CD4-positive, alpha-beta T cell treated with Interleukin-1 beta for 1 hour (primary cell): ENCODE measurements around the gene ATG4C.

Experiments used
- DNase-seq, 2 donors: peaks; one replicate each; pipeline ENCODE4 v3.0.0-alpha.2; 2020 to 2022

The ATG4C gene

DNA sequence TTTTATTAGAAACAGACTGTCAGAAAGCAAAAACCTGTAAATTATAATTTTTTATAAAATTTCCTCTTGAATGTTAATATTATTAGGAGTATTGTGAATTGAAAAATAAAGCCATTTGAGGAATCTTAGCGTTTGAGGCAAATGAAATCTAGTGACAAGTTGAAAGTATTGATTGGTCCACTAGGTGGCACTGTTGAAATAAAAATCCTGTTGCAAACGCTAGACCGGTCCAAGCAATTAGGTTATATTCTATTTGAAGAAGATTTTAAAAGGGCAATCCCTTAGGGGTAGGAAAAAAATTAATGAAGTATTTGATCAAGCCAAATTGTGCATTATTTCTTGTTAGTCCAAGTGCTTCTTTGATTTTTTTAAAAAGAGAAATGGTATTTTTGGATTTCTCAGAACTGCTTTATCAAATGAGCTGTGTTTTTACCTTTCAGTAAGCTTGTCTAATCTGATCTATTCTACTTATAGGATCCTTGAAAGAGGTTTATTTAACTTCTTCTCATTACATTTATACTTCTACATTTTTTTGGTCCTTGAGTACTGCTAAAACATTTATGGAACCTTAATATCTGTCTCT is 57.7 kb downstream of the ATG4C start:
- peak; percentile 2 to 57 for DNase-seq

DNA sequence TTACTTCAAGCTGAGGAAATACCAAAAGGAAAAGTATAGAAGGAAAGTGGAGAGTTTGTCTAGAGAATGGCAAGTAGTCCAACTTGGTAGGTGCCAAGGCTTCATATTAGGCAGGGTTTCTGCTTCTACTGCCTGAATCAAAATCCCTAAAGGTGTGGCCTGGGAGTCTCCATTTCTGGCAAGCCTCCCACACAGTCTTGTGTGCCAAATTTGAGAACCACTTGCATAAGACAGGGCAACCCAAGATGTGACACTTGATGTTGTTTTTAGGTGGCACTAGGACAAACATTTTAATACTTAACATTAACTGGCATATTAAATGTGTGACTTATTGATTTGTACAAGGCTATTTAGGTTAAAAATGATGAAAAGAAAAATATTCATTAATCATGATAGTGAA is 60.1 kb downstream of the ATG4C start:
- no peak for DNase-seq

DNA sequence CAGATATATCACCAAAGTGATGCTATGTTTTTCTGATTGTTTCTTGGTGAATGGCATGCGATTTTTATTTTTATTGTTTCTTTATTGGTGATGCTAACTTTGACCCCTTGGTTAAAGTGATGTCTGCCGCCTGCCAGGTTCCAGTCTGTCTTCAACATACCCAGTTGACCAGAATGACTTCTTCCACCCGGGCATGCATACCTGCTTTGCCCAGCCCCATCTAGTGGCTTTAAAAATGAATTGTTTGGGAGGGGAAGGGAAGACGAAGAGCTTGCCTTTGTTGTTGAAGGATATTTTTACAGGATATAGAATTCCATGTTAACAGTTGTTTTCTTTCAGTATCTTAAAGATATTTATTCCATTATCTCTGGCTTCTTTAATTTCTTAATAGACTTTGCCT is 65.1 kb downstream of the ATG4C start:
- DNase-seq, result no peak

DNA sequence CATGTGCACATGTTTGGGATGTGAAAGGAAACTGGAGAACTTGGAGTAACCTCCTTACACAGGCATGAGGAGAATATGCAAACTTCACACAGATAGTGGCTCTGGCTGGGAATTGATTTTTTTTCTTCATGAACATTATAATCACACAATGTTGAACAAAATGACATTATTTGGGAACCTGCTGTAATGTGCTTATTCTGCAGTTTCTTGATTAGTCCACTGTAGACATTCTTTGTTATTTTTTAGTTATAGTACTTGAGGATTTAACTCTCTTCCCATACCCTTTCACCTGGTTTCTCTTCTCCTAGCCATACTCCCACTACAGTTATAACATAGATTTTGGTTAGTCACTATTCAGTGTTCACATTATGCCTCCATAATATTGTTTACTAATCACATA is 68.3 kb downstream of the ATG4C start:
- DNase-seq, result no peak

DNA sequence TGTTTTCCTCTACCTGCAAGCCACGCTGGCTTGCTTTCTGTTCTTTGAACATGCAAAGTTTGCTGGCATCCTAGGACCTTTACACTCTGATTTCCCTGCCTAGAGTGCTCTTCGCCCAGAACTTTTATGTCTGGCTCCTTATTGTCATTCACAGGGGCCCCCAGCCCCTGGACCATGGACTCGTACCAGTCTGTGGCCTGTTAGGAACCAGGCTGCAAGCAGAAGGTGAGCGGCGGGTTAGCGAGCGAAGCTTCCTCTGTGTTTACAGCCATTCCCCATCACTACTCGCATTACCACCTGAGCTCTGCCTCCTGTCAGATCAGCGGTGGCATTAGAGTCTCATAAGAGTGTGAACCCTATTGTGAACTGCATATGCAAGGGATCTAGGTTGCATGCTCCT is 73.0 kb downstream of the ATG4C start:
- DNase-seq, result no peak

DNA sequence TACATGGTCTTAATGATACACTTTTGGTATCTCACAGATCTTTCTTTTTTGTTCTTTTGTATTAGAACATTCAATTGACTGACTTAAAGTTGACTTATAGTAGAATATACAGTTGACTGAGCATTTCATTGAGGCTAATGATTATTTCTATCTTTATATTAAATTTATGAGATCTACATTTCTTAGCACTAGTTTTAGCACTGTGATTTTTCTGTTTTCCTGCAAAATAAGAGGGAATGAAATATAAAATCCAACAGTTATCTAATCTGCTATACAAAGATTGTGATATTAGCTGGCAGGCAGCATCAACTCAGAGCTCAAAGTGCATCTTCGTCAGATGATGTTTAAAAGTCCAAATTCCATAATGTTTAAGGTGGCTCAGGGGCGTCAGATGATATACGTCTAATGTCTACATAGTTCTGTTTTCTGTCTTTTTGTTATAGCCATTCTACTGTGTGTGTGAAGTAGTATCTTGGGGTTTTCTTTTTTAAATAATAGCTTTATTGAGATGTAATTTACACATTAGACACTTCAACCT is 85.4 kb downstream of the ATG4C start:
- DNase-seq, result no peak

DNA sequence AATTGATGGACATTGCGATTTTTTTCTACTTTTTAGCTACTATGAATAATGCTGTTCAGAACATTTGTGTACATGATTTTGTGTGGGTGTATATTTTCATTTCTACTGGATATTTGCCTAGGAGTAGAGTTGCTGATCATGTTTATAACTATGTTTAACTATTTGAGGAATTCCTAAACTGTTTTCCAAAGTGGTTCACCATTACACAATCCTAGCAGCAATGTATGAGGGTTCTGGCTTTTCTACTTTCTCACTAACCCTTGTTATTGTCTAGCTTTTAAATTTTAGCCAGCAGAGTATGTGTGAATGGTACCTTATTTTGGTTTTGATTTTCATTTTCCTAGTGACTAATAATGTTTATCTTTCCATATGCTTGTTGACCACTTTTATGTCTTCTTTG is 86.2 kb downstream of the ATG4C start:
- DNase-seq, result no peak

DNA sequence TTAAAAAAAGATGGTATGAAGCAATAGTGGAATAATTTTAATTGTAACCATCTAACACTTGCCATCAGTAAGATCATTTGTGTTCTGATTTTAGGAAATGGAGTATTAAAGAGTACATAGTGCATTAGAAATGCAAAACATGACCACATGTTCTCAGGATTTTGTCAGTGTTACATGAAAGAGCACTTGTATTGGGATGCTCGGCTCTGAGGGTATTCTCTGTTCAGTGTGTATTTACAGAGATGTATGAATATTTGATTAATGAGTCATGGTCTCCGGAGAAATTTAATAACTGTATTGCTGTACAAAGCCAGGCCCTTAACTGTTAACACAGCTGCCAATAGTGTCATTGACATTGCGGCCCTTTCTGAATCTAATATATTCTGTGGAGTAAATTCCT is 91.7 kb downstream of the ATG4C start:
- DNase-seq, result no peak

DNA sequence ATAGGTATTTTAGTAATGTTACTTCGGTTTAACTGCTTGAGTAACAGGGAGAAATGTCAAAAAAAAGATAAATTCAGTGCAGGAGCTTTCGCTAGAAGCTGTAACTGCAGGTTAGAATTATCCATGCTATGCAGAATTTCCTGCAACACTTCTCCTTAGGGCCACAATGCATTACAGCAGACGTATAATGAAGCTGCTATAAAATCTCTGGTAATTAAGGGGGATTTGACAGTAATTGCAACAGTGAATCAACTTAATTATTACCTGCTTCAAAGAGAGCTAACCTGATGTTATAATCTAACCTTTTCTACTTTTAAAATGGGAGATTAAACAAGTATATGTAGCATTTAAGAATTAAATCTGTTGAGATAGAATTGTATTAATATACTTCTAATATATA is 92.6 kb downstream of the ATG4C start:
- DNase-seq, result no peak

DNA sequence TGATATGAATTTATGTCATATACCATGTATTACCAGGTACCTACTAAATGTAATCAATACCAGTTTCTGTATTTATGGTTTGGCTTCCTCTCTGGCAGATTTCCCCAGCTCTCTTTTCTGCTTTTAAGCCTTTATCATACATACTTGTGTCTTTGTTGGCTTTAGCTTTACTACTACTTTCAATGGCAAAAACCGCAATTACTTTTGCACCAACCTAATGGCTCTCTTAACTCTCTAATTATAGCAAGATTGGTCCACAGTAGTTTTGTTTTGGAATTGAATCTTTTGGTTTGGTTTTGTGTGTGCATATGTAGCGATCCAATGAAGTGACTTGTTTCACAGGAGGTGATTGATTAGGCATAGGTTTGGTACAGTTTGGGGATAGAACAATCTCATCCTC is 93.6 kb downstream of the ATG4C start:
- no peak for DNase-seq

DNA sequence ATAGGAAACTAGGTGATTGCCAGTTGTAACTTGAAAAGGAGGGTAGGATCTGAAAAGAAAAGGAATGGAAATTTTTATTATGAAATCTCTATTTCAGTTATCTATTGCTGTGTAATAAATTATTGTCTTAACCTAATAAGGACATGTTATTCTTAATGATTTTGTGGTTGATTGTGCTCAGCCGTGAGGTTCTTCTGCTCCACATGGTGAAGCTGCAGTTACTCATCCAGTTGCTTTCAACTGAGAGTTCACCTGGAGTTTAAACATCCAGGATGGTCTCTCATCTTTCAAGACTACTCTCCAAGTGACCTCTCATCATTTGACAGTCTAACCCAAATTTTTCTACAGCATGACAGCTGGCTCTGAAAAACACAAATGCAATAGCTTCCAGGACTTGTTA is 96.0 kb downstream of the ATG4C start:
- DNase-seq, result no peak

DNA sequence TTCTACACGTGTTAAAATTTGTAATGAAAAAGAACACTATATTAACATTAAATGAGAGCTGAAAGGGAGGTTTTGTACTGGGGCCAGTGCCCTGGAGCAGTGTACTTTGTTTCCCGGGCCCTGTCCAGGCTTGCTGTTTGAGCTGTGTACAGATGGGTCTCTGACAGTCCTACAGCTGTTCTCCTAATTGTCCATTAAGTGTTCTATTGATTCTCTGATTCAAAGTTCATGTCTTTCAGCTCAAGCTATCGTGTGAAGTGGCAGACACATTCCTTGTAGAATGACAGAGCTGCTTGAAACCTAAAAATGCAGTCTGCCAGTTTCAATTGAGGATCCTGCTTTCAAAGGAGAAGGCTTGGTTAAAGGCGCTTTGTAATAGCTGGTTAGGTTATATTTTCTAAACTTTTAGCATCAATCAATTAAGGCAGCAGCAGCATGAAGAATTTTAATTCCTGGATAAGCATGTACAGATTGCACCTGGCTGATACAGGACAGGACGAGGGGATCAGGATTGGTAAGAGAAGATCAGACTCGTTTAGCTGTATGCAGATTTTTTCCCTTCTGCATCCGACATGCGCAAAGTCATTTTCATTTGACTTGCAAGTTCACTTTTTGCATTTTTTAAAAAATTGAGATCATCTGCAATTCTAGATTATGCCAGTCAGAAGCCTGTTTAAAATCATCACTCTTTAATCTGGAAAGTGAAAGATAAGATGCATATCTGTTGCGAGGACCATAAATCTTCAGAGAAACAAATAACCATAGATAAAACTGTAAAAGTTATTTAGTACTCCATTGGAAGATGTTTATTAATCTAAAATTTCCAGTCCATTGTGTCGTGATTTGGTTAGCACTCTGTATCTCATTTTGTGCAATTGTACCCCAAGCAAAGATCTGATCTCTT is 98.5 kb downstream of the ATG4C start:
- DNase-seq, result no peak

DNA sequence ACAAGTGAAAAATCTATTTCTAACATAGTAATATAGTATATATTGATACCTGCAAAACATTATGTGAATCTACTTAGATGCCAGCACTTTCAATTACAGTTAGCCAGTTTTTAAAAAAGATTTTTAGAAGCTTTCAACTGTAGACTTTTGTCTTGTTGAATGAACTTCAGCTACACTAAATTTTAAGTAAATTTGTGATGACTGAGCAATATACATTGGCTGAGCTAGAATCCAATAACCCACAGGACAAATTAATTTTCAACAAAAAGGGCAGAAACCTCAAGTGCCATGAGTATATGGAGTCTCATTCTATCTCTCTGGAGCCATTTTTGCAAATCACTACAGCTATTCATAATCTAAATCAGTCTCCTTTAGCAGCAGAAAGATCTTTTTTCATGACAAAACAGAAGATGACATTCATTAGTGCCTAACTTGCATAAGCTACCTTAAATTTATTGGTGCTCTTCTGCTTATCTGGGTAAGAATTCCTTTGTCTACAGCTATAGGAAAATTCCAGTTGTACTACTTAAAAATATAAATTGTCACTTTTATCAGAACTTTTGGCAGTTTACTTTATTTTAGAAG is 100.3 kb downstream of the ATG4C start:
- DNase-seq, result no peak

DNA sequence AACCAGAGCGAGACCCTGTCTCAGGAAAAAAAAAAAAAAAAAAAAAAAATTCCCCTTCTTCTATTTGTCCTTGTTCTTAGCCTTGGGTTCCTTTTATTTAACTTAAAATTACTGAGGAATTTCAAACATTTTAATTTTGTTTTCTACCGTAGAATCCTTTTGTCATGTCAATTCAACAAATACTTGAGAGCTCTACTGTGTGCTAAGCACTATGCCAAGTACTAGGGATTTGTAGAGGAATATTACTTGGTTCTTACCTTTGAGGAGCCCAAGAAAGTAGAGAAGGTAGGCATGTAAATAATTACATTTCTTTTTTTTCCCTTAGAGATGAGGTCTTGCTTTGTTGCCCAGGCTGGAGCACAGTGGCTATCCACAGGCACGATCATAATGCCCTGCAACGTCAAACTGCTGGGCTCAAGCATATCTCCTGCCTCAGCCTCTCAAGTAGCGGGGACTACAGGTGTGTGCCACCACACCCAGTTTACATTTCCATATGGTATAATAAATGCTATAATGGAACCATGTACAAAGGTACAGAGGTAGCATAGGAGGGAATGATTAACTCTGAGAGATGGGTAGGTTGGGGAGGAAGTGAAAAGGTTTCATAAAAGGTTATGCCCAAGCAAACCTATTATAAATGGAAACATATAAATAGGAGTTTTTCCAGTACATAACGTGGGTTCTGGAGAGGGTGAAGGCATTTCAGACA is 104.0 kb downstream of the ATG4C start:
- no peak for DNase-seq

DNA sequence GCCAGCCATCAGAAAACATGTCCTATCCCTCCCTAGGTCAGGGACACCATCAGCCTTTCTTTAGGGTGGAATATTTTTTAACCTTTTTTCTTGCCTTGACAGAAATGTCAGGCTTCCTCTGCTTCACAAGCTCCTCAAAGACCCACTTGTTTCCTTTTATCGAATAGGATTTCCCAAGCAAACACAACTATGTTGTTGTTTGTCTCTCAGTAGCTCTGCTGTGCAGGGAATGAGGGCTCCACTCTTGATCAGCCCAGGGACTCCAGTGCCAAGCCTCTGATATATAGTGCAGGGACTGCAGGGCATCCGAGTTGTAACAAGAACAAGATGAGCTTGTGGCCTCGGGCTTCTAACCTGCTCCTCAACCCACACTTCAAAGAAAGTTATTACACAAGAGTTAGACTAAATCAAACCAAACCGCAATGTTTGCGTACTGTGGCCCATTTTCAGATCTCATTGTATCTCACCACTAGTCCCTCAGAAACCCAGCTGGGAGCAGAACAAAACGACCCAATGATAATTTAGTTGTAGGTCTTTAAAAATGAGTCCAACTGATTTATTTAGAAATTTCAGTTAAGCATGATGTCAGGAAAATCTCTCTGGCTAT is 108.1 kb downstream of the ATG4C start:
- DNase-seq, result no peak

DNA sequence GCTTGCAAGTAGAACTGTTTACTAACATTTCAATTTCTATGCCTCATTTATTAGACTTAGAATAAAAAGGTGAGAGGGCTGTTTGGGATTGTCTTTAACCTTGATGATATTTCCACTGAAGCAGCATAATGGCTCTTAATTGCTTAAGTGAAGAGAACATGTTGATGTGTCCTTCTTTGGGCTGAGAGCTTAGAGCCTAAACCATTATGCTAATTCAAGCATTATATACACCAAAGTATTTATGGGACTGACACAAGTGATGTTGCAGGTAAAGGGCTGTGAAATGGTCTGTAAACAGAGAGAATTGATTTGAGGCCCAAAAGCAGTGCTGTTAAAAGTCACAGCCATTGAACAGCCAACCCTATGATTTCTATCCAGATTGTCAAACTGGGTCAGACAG is 113.9 kb downstream of the ATG4C start:
- DNase-seq, result no peak

DNA sequence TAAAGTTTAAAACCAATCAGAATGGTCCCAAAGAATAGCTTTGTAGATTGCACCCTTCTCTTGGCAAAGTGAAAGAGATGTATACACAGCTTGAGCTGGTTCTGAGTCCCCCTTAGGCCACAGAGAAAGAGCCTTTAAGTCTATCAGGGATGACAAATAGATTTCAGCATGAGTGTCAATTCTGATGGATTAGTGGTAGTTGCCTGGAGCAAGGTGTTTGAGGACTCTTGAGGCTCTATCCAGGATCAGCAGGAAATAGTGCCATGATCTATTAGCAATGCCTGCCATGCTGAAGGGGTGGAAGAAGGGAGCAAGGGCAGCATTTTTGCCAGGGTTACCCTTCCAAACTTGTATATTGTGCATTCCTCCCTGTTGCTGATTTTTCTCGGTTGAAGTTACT is 116.6 kb downstream of the ATG4C start:
- no peak for DNase-seq

DNA sequence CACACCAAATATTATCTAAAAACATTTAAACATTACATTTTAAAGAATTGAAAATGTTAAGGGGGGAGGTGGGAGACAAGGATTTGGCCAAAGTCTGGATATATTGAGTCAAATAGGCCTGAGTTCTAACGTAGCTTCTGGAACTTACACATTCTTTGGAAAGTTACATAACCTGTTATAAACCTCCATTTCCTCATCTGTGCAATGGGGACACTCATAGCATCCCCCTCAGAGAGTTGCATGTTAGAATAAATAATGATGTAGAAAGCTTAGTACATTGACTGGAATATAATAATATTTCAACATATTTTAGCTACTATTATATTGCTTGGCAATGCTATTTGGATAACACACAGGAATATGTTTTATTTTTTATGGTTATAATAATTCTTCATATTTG is 117.7 kb downstream of the ATG4C start:
- no peak for DNase-seq

DNA sequence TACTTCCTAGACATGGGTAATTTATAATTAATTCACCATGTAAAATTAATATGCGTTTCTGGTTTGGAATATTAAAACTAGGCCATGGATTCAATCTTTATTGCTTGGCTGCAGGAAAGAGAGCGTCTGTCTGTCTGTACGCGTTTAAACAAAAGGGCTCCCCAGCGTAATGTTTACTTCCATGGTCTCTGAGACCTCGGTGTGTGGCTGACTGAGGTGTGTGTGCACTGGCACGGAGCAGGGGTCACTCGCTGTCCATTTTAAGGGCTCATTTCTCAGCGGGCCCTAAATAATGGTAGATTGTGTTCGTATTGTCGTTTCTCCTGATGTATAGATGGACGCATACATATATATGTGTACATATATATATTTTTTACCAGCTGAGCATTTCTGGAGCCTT is 119.6 kb downstream of the ATG4C start:
- DNase-seq, result no peak

DNA sequence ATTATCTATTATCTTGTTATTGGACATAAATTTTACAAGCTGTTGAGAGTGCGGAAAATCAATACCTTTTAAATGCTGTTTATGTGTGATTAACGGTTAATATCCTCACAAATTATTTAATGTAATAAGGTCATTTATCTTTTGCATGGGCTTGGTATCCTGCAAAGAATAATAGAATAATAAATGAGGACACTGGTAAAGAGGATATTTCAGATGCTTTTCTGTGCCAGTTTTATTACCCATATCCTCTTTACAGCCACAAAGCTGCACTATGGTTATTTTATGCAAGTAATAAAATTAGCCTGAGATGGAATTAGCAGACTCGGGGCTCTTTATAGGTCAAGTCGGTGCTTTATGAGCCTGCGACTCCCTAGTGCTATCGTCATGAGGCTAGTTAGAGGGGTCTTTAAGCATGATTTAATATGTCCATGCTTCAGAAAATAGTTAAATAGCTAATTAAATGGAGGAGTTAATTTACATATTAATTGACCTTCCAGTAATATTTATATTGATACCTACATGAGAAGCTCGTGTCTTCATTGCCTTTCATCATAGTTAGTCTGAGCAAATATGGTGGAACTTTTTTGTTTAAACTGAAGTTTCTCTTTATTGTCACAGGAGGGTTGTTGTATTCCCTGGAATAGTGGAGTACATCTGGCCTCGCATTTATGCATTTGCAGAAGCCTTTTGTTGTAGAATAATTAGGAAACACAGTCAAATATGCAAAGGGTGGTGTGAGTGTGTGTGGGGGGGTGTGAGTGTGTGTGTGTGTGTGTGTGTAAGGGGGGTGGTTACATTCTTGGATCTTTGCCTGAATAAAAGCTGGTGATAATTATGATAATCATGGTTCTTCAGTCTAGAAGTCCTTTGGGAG is 120.3 kb downstream of the ATG4C start:
- DNase-seq, result no peak

DNA sequence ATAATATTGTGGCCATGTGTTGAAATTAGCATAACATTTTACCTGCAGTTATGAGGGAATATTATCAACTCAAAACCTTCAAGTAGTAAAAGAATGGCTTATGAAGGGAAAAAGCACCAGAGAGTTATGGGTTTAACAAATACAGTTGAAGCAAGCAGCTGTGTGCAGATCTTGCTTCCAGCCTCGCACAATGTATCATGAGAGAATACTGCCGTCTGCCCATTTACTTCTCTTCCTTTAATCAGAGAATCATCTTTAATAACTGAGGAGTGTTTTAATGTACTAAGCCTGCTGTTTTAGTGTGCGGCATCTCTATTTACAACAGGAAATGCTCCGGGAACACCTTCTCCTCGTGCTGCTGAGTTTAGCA is 120.9 kb downstream of the ATG4C start:
- no peak for DNase-seq

DNA sequence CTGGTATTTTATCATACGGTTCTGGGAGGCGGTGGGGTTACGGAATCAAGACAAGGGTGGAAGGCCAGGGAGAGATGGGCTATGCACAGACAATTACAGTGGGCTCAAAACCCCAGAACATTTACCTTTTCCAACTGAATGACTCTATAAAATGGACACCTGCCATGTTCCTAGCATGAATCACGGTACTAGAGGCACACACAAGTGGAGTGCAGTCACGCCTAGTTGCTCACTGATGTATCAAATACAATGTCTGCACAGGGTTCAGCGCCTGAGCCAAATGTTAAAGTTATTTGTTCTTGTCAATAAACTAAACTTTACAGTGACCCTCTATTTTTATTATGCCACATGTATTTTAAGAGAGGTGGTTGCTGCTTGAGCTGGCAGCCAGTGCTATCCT is 121.4 kb downstream of the ATG4C start:
- DNase-seq, result no peak
